ENCODE measurements around the gene ACOT8. TPM values are rescaled to one million over a fixed set of nuclear protein-coding genes. Genes with fewer than 3 reads are reported as not detected.
A peak's percentile ranks its signal among the peaks of the same experiment; 100 is the strongest.
"Not testable (repeated sequence)": the region's sequence is repeated elsewhere in the genome, so short reads cannot be mapped to it uniquely, and the experiment has no call there.

Gene ACOT8
- total and polyA plus RNA-seq, 4 donors = 24.7 to 34.3 (median 31.9) TPM

GRCh38 chr20:45810191-45810970 lies 46.8 kb downstream of the ACOT8 start:
- DNase-seq = no peak

GRCh38 chr20:45801851-45802250 lies 55.3 kb downstream of the ACOT8 start:
- Histone ChIP-seq H3K4me1 (ENCODE audit: control insufficient read depth in 5 of 5, insufficient read depth in 5 of 5, low read length in 5 of 5) (no peaks in the 10 kb centered on the region), H3K36me3 (ENCODE audit: control insufficient read depth in 4 of 4, insufficient read depth in 4 of 4, low read length in 4 of 4) (peaks cover 32 to 45% (median 41%) of the 10 kb centered on the region in 4 donors), H3K27me3 (ENCODE audit: control insufficient read depth in 3 of 3, insufficient read depth in 3 of 3, low read length in 2 of 3) (no peaks in the 10 kb centered on the region), H3K27ac (ENCODE audit: low read depth in 1 of 2, low read length in 1 of 2) (no peak overlapping the region), H3K4me3 (no peak overlapping the region), H3K9ac (ENCODE audit: insufficient read depth in 1 of 2, low read length in 2 of 2) (no peak overlapping the region), H3K9me3 (ENCODE audit: control insufficient read depth in 4 of 4, insufficient read depth in 3 of 4, low read length in 3 of 4) (no peaks in the 10 kb centered on the region)
- ATAC-seq (ENCODE audit: insufficient read depth, low FRiP score) (no peak), DNase-seq (no peak)
- TF ChIP-seq CTCF (IDR thresholded peaks at IDR 0.05; ENCODE audit: control extremely low read depth, extremely low read depth) = no peak
- 89 to 90% methylated on average over 7 of the region's 7 CpGs for WGBS, 2 donors

More at GRCh38 chr20:45810191-45810970, 46.8 kb downstream of the ACOT8 start:
- Histone ChIP-seq H3K27ac (ENCODE audit: low read depth in 1 of 2, low read length in 1 of 2) (no peak overlapping the region), H3K27me3 (ENCODE audit: control insufficient read depth in 3 of 3, insufficient read depth in 3 of 3, low read length in 2 of 3) (no peaks in the 10 kb centered on the region), H3K4me1 (ENCODE audit: control insufficient read depth in 5 of 5, insufficient read depth in 5 of 5, low read length in 5 of 5) (peaks cover 0 to 18% (median 0%) of the 10 kb centered on the region in 5 donors), H3K9ac (ENCODE audit: insufficient read depth in 1 of 2, low read length in 2 of 2) (no peak overlapping the region), H3K4me3 (no peak overlapping the region), H3K9me3 (ENCODE audit: control insufficient read depth in 4 of 4, insufficient read depth in 3 of 4, low read length in 3 of 4) (no peaks in the 10 kb centered on the region), H3K36me3 (ENCODE audit: control insufficient read depth in 4 of 4, insufficient read depth in 4 of 4, low read length in 4 of 4) (peaks cover 7 to 40% (median 24%) of the 10 kb centered on the region in 4 donors)
- ATAC-seq (ENCODE audit: insufficient read depth, low FRiP score) = no peak
- TF ChIP-seq CTCF (IDR thresholded peaks at IDR 0.05; ENCODE audit: control extremely low read depth, extremely low read depth) = no peak
- WGBS, 2 donors = 87 to 89% methylated on average over 8 of the region's 8 CpGs

GRCh38 chr20:45798935-45799642 lies 58.1 kb downstream of the ACOT8 start:
- peak; percentile 46 for TF ChIP-seq CTCF (IDR thresholded peaks at IDR 0.05; ENCODE audit: control extremely low read depth, extremely low read depth)
- 34 to 36% methylated on average over 4 of the region's 4 CpGs for WGBS, 2 donors
- Histone ChIP-seq H3K9ac (ENCODE audit: insufficient read depth in 1 of 2, low read length in 2 of 2) (no peak overlapping the region), H3K4me3 (no peak overlapping the region), H3K36me3 (ENCODE audit: control insufficient read depth in 4 of 4, insufficient read depth in 4 of 4, low read length in 4 of 4) (peaks cover 28 to 36% (median 35%) of the 10 kb centered on the region in 4 donors), H3K9me3 (ENCODE audit: control insufficient read depth in 4 of 4, insufficient read depth in 3 of 4, low read length in 3 of 4) (no peaks in the 10 kb centered on the region), H3K27me3 (ENCODE audit: control insufficient read depth in 3 of 3, insufficient read depth in 3 of 3, low read length in 2 of 3) (no peaks in the 10 kb centered on the region), H3K27ac (ENCODE audit: low read depth in 1 of 2, low read length in 1 of 2) (no peak overlapping the region), H3K4me1 (ENCODE audit: control insufficient read depth in 5 of 5, insufficient read depth in 5 of 5, low read length in 5 of 5) (no peaks in the 10 kb centered on the region)
- ATAC-seq (ENCODE audit: insufficient read depth, low FRiP score) (peak; percentile 75), DNase-seq (peak; percentile 39 to 59 (median 43))

DNA sequence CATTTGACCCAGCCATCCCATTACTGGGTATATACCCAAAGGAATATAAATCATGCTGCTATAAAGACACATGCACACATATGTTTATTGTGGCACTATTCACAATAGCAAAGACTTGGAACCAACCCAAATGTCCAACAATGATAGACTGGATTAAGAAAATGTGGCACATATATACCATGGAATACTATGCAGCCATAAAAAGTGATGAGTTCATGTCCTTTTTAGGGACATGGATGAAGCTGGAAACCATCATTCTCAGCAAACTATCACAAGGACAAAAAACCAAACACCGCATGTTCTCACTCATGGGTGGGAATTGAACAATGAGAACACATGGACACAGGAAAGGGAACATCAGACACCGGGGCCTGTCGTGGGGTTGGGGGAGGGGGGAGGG lies 59.2 kb downstream of the ACOT8 start:
- not testable (repeated sequence) for DNase-seq; H3K27ac ChIP-seq (ENCODE audit: low read depth in 1 of 2, low read length in 1 of 2); ATAC-seq (ENCODE audit: insufficient read depth, low FRiP score); H3K9ac ChIP-seq (ENCODE audit: insufficient read depth in 1 of 2, low read length in 2 of 2); H3K27me3 ChIP-seq (ENCODE audit: control insufficient read depth in 3 of 3, insufficient read depth in 3 of 3, low read length in 2 of 3); H3K4me3 ChIP-seq; H3K9me3 ChIP-seq (ENCODE audit: control insufficient read depth in 4 of 4, insufficient read depth in 3 of 4, low read length in 3 of 4); H3K4me1 ChIP-seq (ENCODE audit: control insufficient read depth in 5 of 5, insufficient read depth in 5 of 5, low read length in 5 of 5)
- WGBS, 2 donors = 85 to 94% methylated on average over 3 of the region's 3 CpGs
- H3K36me3 ChIP-seq (ENCODE audit: control insufficient read depth in 4 of 4, insufficient read depth in 4 of 4, low read length in 4 of 4) = peaks cover 20 to 31% (median 30%) of the 10 kb centered on the region in 4 donors

GRCh38 chr20:45797510-45797909 lies 59.7 kb downstream of the ACOT8 start:
- H3K4me3 ChIP-seq; H3K9me3 ChIP-seq (ENCODE audit: control insufficient read depth in 4 of 4, insufficient read depth in 3 of 4, low read length in 3 of 4); H3K27me3 ChIP-seq (ENCODE audit: control insufficient read depth in 3 of 3, insufficient read depth in 3 of 3, low read length in 2 of 3); DNase-seq; H3K4me1 ChIP-seq (ENCODE audit: control insufficient read depth in 5 of 5, insufficient read depth in 5 of 5, low read length in 5 of 5); ATAC-seq (ENCODE audit: insufficient read depth, low FRiP score); H3K9ac ChIP-seq (ENCODE audit: insufficient read depth in 1 of 2, low read length in 2 of 2); H3K27ac ChIP-seq (ENCODE audit: low read depth in 1 of 2, low read length in 1 of 2): not testable (repeated sequence)
- H3K36me3 ChIP-seq (ENCODE audit: control insufficient read depth in 4 of 4, insufficient read depth in 4 of 4, low read length in 4 of 4) = peaks cover 16 to 29% (median 27%) of the 10 kb centered on the region in 4 donors
- WGBS, 2 donors = no CpG with 5 or more reads among the region's 1 CpG
